Panc1 (cell line): ENCODE measurements around the gene ARHGAP4. TPM values are rescaled to one million over a fixed set of nuclear protein-coding genes. Genes with fewer than 3 reads are reported as not detected.
A peak's percentile ranks its signal among the peaks of the same experiment; 100 is the strongest.

Experiments used
- ATAC-seq: fragments of 200-7000 bp; cut with Tn5 transposase; 2 replicates; pipeline ENCODE4 v1.9.1; 2020; ENCODE audit warnings: mild to moderate bottlenecking, moderate library complexity
- BruUV-seq: library from RNA; stranded (reverse); fragments of 400-500 nt; replicated peaks from 2 replicates; lab custom pipeline; 2021; lab: Mats Ljungman, UMichigan
- CTCF ChIA-PET: fragments of 300-600 bp; sonication (Branson Sonifier 250); formaldehyde crosslinking; loops from one replicate; lab custom pipeline; 2022; ENCODE audit warnings: antibody characterized with exemption; lab: Charles Lee
- POLR2A ChIA-PET: fragments of 300-600 bp; sonication (Branson Sonifier 250); formaldehyde crosslinking; loops from one replicate; lab custom pipeline; 2022; ENCODE audit warnings: antibody characterized with exemption; lab: Charles Lee
- DNase-seq: peaks from one replicate; pipeline ENCODE4 v3.0.0-alpha.2; 2010; ENCODE audit warnings: low read depth, low spot score
- H3K27ac ChIP-seq: 2 replicates; pipeline ENCODE4 v1.5.1; 2011; ENCODE audit warnings: mild to moderate bottlenecking, low read length, inconsistent platforms
- H3K27me3 ChIP-seq: fragments of 200-500 bp; sonication (Bioruptor generic); 2 replicates; pipeline ENCODE4 v1.6.0; 2014; ENCODE audit warnings: low read length, inconsistent platforms; ENCODE audit not compliant: control insufficient read depth, insufficient read depth
- H3K36me3 ChIP-seq: fragments of 200-500 bp; sonication (Bioruptor generic); 2 replicates; pipeline ENCODE4 v1.5.1; 2014; ENCODE audit warnings: inconsistent platforms, mild to moderate bottlenecking, low read length, moderate library complexity; ENCODE audit not compliant: control insufficient read depth, insufficient read depth
- H3K4me1 ChIP-seq: 2 replicates; pipeline ENCODE4 v1.5.1; 2011; ENCODE audit warnings: inconsistent platforms, mild to moderate bottlenecking, low read length, moderate library complexity; ENCODE audit not compliant: control insufficient read depth, insufficient read depth
- H3K4me3 ChIP-seq, 2 experiments: 2 replicates each; pipeline ENCODE4 v1.5.1; 2011 to 2012; ENCODE audit warnings: low read depth in 2 of 2, low read length in 2 of 2, mild to moderate bottlenecking in 2 of 2, inconsistent platforms in 1 of 2, moderate library complexity in 1 of 2
- H3K9me3 ChIP-seq: fragments of 200-500 bp; sonication (Bioruptor generic); 2 replicates; pipeline ENCODE4 v1.5.1; 2014; ENCODE audit warnings: low read depth, mild to moderate bottlenecking, inconsistent platforms, low read length, moderate library complexity; ENCODE audit not compliant: control insufficient read depth, insufficient read depth
- POLR2AphosphoS5 ChIP-seq: IDR thresholded peaks from 2 replicates; pipeline ENCODE4 v1.6.1; 2012; ENCODE audit warnings: mild to moderate bottlenecking, low read depth, low read length, moderate library complexity
- SIN3A ChIP-seq: IDR thresholded peaks from 2 replicates; pipeline ENCODE4 v1.6.1; 2012; ENCODE audit warnings: low read depth, mild to moderate bottlenecking, low read length, moderate library complexity, borderline replicate concordance; ENCODE audit not compliant: insufficient read depth
- TCF7L2 ChIP-seq: IDR thresholded peaks from 2 replicates; pipeline ENCODE4 v1.6.1; 2011; ENCODE audit warnings: mild to moderate bottlenecking, low read depth, low read length, inconsistent platforms
- in situ Hi-C: cut with HindIII; loops from 2 replicates; pipeline ENCODE4 v1.10.0; 2016; ENCODE audit warnings: low sequenced_read_pairs, low pct_unique_long_range_greater_than_20kb
- intact Hi-C: fragments of 100-400 bp; cut with micrococcal nuclease; formaldehyde crosslinking; loops from one replicate; pipeline ENCODE4 v1.10.0; 2022; ENCODE audit not compliant: unreplicated experiment
- total RNA-seq: library from RNA; stranded (reverse); gene quantifications from one replicate; pipeline ENCODE4 v1.2.1, GENCODE V29; 2021; ENCODE audit not compliant: unreplicated experiment
- TF ChIP-seq, protein P1 (sequence below): fragments of 450-650 bp; IDR thresholded peaks from 2 replicates; pipeline ENCODE4 v1.5.1; 2017; ENCODE audit warnings: mild to moderate bottlenecking
- TF ChIP-seq, protein P2 (sequence below), 2 experiments: IDR thresholded peaks; 2 replicates each; pipeline ENCODE4 v1.6.1; 2011 to 2012; ENCODE audit warnings: low read depth in 2 of 2, control low read depth in 1 of 2, low read length in 1 of 2, mild to moderate bottlenecking in 1 of 2, moderate library complexity in 1 of 2; ENCODE audit not compliant: insufficient read depth in 1 of 2

The ARHGAP4 gene
- total RNA-seq, 1 experiment from 2014 or later = 225 TPM

DNA sequence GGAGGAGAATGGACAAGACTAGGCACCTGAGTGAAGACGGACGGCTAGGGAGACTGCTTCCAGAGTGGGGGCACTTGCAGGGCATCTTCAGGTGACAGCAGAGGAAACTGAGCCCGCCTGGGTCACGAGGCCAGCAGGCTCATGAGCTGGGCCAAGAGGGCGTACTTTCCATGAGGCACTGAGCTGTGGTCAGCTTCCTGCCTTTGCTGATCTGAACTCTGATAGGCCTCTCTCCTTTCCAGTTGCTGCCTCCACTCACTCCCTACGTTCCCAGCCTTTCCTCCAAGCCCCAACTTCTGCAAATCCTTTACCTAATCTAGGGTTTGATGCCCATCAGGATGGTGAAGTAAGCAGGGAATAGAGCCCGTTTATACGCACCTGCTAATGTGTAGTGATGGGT, 38.7 kb downstream of the ARHGAP4 start:
- ATAC-seq = no peak
- no TSS peak for BruUV-seq
- H3K9me3 ChIP-seq = no peaks in the 10 kb centered on the region
- ChIA-PET CTCF (interaction anchor here (0.5 to 1.6 kb wide), 3 partner anchors 10 to 266 kb away, joined by 3 to 14 read pairs (median 3); no protein-coding TSS in a partner anchor), POLR2A (interaction anchor here (0.7 kb wide), 1 partner anchor 98 kb away, joined by 3 read pairs; no protein-coding TSS in a partner anchor)
- no peak overlapping the region for H3K4me3 ChIP-seq
- in situ Hi-C loops = no loop called here
- DNase-seq = no peak
- intact Hi-C loops = loop anchor here (10.0 kb wide), 2 partner anchors 83 to 123 kb away; partner anchors contain the start of gene PLXNB3
- H3K4me1 ChIP-seq = peaks cover 46% of the 10 kb centered on the region
- H3K27ac ChIP-seq = peak overlapping the region; percentile 89
- no peaks in the 10 kb centered on the region for H3K27me3 ChIP-seq
- TF ChIP-seq POLR2AphosphoS5 = no peak
- TF ChIP-seq, protein P1, sequence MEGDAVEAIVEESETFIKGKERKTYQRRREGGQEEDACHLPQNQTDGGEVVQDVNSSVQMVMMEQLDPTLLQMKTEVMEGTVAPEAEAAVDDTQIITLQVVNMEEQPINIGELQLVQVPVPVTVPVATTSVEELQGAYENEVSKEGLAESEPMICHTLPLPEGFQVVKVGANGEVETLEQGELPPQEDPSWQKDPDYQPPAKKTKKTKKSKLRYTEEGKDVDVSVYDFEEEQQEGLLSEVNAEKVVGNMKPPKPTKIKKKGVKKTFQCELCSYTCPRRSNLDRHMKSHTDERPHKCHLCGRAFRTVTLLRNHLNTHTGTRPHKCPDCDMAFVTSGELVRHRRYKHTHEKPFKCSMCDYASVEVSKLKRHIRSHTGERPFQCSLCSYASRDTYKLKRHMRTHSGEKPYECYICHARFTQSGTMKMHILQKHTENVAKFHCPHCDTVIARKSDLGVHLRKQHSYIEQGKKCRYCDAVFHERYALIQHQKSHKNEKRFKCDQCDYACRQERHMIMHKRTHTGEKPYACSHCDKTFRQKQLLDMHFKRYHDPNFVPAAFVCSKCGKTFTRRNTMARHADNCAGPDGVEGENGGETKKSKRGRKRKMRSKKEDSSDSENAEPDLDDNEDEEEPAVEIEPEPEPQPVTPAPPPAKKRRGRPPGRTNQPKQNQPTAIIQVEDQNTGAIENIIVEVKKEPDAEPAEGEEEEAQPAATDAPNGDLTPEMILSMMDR = no peak
- TF ChIP-seq TCF7L2 = no peak
- TF ChIP-seq SIN3A = no peak
- TF ChIP-seq, protein P2, sequence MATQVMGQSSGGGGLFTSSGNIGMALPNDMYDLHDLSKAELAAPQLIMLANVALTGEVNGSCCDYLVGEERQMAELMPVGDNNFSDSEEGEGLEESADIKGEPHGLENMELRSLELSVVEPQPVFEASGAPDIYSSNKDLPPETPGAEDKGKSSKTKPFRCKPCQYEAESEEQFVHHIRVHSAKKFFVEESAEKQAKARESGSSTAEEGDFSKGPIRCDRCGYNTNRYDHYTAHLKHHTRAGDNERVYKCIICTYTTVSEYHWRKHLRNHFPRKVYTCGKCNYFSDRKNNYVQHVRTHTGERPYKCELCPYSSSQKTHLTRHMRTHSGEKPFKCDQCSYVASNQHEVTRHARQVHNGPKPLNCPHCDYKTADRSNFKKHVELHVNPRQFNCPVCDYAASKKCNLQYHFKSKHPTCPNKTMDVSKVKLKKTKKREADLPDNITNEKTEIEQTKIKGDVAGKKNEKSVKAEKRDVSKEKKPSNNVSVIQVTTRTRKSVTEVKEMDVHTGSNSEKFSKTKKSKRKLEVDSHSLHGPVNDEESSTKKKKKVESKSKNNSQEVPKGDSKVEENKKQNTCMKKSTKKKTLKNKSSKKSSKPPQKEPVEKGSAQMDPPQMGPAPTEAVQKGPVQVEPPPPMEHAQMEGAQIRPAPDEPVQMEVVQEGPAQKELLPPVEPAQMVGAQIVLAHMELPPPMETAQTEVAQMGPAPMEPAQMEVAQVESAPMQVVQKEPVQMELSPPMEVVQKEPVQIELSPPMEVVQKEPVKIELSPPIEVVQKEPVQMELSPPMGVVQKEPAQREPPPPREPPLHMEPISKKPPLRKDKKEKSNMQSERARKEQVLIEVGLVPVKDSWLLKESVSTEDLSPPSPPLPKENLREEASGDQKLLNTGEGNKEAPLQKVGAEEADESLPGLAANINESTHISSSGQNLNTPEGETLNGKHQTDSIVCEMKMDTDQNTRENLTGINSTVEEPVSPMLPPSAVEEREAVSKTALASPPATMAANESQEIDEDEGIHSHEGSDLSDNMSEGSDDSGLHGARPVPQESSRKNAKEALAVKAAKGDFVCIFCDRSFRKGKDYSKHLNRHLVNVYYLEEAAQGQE (IDR thresholded peaks at IDR 0.05; ENCODE audit: insufficient read depth in 1 of 2, low read depth in 2 of 2, low read length in 1 of 2) = no peak
- no peaks in the 10 kb centered on the region for H3K36me3 ChIP-seq

DNA sequence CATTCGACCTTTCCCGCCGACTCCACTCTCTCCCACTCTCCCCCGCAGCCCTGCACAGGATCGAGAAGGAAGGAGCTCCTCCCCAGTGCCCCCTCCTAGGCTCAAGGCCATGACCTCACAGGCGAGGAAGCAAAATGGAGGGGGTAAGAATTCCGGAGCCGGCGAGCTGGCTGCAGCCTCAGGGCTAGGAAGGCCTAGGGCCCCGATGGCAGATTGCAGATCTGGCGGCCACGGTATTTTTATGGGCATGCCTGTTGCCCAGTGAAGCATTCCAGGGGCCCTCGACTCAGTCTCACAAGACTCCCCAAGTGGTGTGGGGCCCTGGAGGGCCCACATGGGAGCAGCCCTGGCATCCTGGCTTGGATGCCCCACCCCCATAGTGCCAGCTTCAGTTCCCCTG, 39.1 kb downstream of the ARHGAP4 start:
- intact Hi-C loops = loop anchor here (10.0 kb wide), 2 partner anchors 82 to 122 kb away; partner anchors contain the start of gene PLXNB3
- CTCF ChIA-PET = interaction anchor here (0.5 to 1.6 kb wide), 4 partner anchors 10 to 265 kb away, joined by 3 to 14 read pairs (median 6); partner anchors contain the start of gene SLC6A8
- no peaks in the 10 kb centered on the region for H3K27me3 ChIP-seq
- no peak for TF ChIP-seq SIN3A
- TF ChIP-seq, protein P2 (IDR thresholded peaks at IDR 0.05; ENCODE audit: insufficient read depth in 1 of 2, low read depth in 2 of 2, low read length in 1 of 2) = no peak
- ATAC-seq (peak; percentile 54), DNase-seq (no peak)
- H3K27ac ChIP-seq = peak overlapping the region; percentile 89
- POLR2A ChIA-PET = interaction anchor here (0.7 kb wide), 1 partner anchor 98 kb away, joined by 3 read pairs; no protein-coding TSS in a partner anchor
- peaks cover 51% of the 10 kb centered on the region for H3K4me1 ChIP-seq
- in situ Hi-C loops = no loop called here
- no peaks in the 10 kb centered on the region for H3K36me3 ChIP-seq
- H3K4me3 ChIP-seq = peak overlapping the region; percentile 41 to 55; a peak in 3 of 4 replicates
- no peaks in the 10 kb centered on the region for H3K9me3 ChIP-seq
- BruUV-seq = no TSS peak
